Smooth muscle cell (in vitro differentiated cells): Measurements from ENCODE around the gene NT5M. TPM values are rescaled to one million over a fixed set of nuclear protein-coding genes. Genes with fewer than 3 reads are reported as not detected.
"Not testable (repeated sequence)": the region's sequence is repeated elsewhere in the genome, so short reads cannot be mapped to it uniquely, and the experiment has no call there.

Source experiments
- DNase-seq: peaks from one replicate; lab custom pipeline; 2025; ENCODE audit not compliant: unreplicated experiment; lab: John Stamatoyannopoulos, UW
- H2AFZ ChIP-seq: fragments of 200-600 bp; sonication (generic); 2 replicates; pipeline ENCODE4 v1.6.0; 2016; ENCODE audit warnings: antibody characterized with exemption, low read depth, mild to moderate bottlenecking
- H3F3A ChIP-seq: fragments of 200-600 bp; sonication (generic); 2 replicates; pipeline ENCODE4 v1.6.0; 2017; ENCODE audit warnings: antibody characterized with exemption, low read depth
- H3K27ac ChIP-seq: fragments of 200-600 bp; sonication (generic); 2 replicates; pipeline ENCODE4 v1.5.1; 2016; ENCODE audit warnings: low read depth, mild to moderate bottlenecking
- H3K27me3 ChIP-seq: fragments of 200-600 bp; sonication (generic); 2 replicates; pipeline ENCODE4 v1.6.1; 2016; ENCODE audit warnings: low read depth, mild to moderate bottlenecking
- H3K36me3 ChIP-seq: fragments of 200-600 bp; sonication (generic); 2 replicates; pipeline ENCODE4 v1.5.1; 2016; ENCODE audit warnings: low read depth
- H3K4me1 ChIP-seq: fragments of 200-600 bp; sonication (generic); 2 replicates; pipeline ENCODE4 v1.5.1; 2016; ENCODE audit warnings: low read depth
- H3K4me2 ChIP-seq: fragments of 200-600 bp; sonication (generic); 2 replicates; pipeline ENCODE4 v1.6.0; 2016; ENCODE audit warnings: mild to moderate bottlenecking
- H3K4me3 ChIP-seq: fragments of 200-600 bp; sonication (generic); 2 replicates; pipeline ENCODE4 v1.5.1; 2016; ENCODE audit warnings: mild to moderate bottlenecking
- H3K79me2 ChIP-seq: fragments of 200-600 bp; sonication (generic); 2 replicates; pipeline ENCODE4 v1.6.0; 2016; ENCODE audit warnings: low read depth, mild to moderate bottlenecking
- H3K9ac ChIP-seq: fragments of 200-600 bp; sonication (generic); 2 replicates; pipeline ENCODE4 v1.6.0; 2016; ENCODE audit warnings: low read depth
- H3K9me3 ChIP-seq: fragments of 200-600 bp; sonication (generic); replicated peaks from 2 replicates; pipeline ENCODE4 v1.5.1; 2016; ENCODE audit warnings: low read depth
- H4K20me1 ChIP-seq: fragments of 200-600 bp; sonication (generic); 2 replicates; pipeline ENCODE4 v1.6.0; 2016; ENCODE audit warnings: low read depth
- CTCF ChIP-seq: fragments of 200-600 bp; sonication (generic); IDR thresholded peaks from 2 replicates; pipeline ENCODE4 v1.5.1; 2017; ENCODE audit warnings: borderline replicate concordance, mild to moderate bottlenecking, antibody characterized with exemption; ENCODE audit not compliant: insufficient read depth, poor library complexity, severe bottlenecking
- WGBS: methylation state at CpG from one replicate; pipeline ENCODE4 v1.1.7; 2016; ENCODE audit warnings: low lambda C conversion rate; 5-methylcytosine and 5-hydroxymethylcytosine counted together
- polyA plus RNA-seq: library from polyadenylated mRNA; unstranded; fragments of >200 nt; fragmentation: Nextera tagmentation; extraction: Ambion mirVana; gene quantifications from 2 replicates; pipeline ENCODE4 v1.2.1, GENCODE V29; 2016
- total RNA-seq: library from RNA; depleted of rRNA; stranded (reverse); fragments of >200 nt; gene quantifications from 2 replicates; pipeline ENCODE4 v1.2.3, GENCODE V29; 2014

The NT5M gene
- total and polyA plus RNA-seq, 2 experiments from 2014 or later = 2.5 to 6.1 TPM

- no peaks in the 10 kb centered on the region for H3K27me3 ChIP-seq
- no peak overlapping the region for H3K4me3 ChIP-seq
- H3K79me2 ChIP-seq = peaks cover 19% of the 10 kb centered on the region
- no peak for TF ChIP-seq CTCF
- H3F3A ChIP-seq = no peaks in the 10 kb centered on the region
- WGBS = 94% methylated on average over 9 of the region's 9 CpGs
- no peak overlapping the region for H3K9ac ChIP-seq
- peaks cover 29% of the 10 kb centered on the region for H3K36me3 ChIP-seq
- H3K27ac ChIP-seq = no peak overlapping the region
- DNase-seq = no peak
- H3K9me3 ChIP-seq = no peaks in the 10 kb centered on the region
- no peaks in the 10 kb centered on the region for H3K4me1 ChIP-seq
- H4K20me1 ChIP-seq = peaks cover 29% of the 10 kb centered on the region
- H3K4me2 ChIP-seq = no peak overlapping the region
- H2AFZ ChIP-seq = no peak overlapping the region
Measured at GRCh38 chr17:17269926-17270773, 33.0 kb upstream of the NT5M start.

- peaks cover 66% of the 10 kb centered on the region for H3K79me2 ChIP-seq
- no peak overlapping the region for H3K27ac ChIP-seq
- H2AFZ ChIP-seq = no peak overlapping the region
- peaks cover 10% of the 10 kb centered on the region for H3K4me1 ChIP-seq
- WGBS = 98% methylated on average over 6 of the region's 6 CpGs
- H3K4me3 ChIP-seq = no peak overlapping the region
- H3K9me3 ChIP-seq = no peaks in the 10 kb centered on the region
- no peak for TF ChIP-seq CTCF
- peaks cover 73% of the 10 kb centered on the region for H4K20me1 ChIP-seq
- no peak for DNase-seq
- no peaks in the 10 kb centered on the region for H3F3A ChIP-seq
- H3K36me3 ChIP-seq = no peaks in the 10 kb centered on the region
- H3K9ac ChIP-seq = no peak overlapping the region
- no peak overlapping the region for H3K4me2 ChIP-seq
- no peaks in the 10 kb centered on the region for H3K27me3 ChIP-seq
Measured at GRCh38 chr17:17275971-17276370, 27.2 kb upstream of the NT5M start.

GRCh38 chr17:17277431-17277830 is 25.7 kb upstream of the NT5M start:
- not testable (repeated sequence) for H3F3A ChIP-seq, H3K27ac ChIP-seq, H3K4me3 ChIP-seq, H3K36me3 ChIP-seq, H3K27me3 ChIP-seq, DNase-seq, H2AFZ ChIP-seq, H3K9me3 ChIP-seq, H3K4me2 ChIP-seq, H3K9ac ChIP-seq
- H3K4me1 ChIP-seq = peaks cover 16% of the 10 kb centered on the region
- 97% methylated on average over 5 of the region's 5 CpGs for WGBS
- H3K79me2 ChIP-seq = peaks cover 62% of the 10 kb centered on the region
- H4K20me1 ChIP-seq = peaks cover 64% of the 10 kb centered on the region

GRCh38 chr17:17279316-17279715 is 23.9 kb upstream of the NT5M start:
- TF ChIP-seq CTCF = no peak
- no peaks in the 10 kb centered on the region for H3K9me3 ChIP-seq
- no peaks in the 10 kb centered on the region for H3K36me3 ChIP-seq
- no peaks in the 10 kb centered on the region for H3F3A ChIP-seq
- no peaks in the 10 kb centered on the region for H3K27me3 ChIP-seq
- no peak for DNase-seq
- 92% methylated on average over 4 of the region's 4 CpGs for WGBS
- H3K4me1 ChIP-seq = peaks cover 16% of the 10 kb centered on the region
- H2AFZ ChIP-seq = no peak overlapping the region
- H3K79me2 ChIP-seq = peaks cover 58% of the 10 kb centered on the region
- H3K27ac ChIP-seq = no peak overlapping the region
- peak overlapping the region; percentile 97 for H3K9ac ChIP-seq
- H3K4me2 ChIP-seq = peak overlapping the region; percentile 97
- H4K20me1 ChIP-seq = peaks cover 52% of the 10 kb centered on the region
- H3K4me3 ChIP-seq = peak overlapping the region; percentile 85
